MM.1S (cell line): ENCODE measurements around the gene PON2.

Experiments used
- EZH2 ChIP-seq: fragments of 300-600 bp; sonication (generic); optimal IDR thresholded peaks from 2 replicates; pipeline ENCODE3; 2017; ENCODE audit warnings: low read depth, mild to moderate bottlenecking, antibody characterized with exemption, low read length, mixed read lengths
- EZH2phosphoT487 ChIP-seq: fragments of 300-600 bp; sonication (generic); IDR thresholded peaks from 2 replicates; pipeline ENCODE4 v1.6.1; 2018; ENCODE audit warnings: antibody characterized with exemption, low read length
- TF ChIP-seq, protein P1 (sequence below): fragments of 300-600 bp; sonication (generic); IDR thresholded peaks from 2 replicates; pipeline ENCODE4 v1.5.1; 2016; ENCODE audit warnings: antibody characterized with exemption, low read length, mixed read lengths

DNA sequence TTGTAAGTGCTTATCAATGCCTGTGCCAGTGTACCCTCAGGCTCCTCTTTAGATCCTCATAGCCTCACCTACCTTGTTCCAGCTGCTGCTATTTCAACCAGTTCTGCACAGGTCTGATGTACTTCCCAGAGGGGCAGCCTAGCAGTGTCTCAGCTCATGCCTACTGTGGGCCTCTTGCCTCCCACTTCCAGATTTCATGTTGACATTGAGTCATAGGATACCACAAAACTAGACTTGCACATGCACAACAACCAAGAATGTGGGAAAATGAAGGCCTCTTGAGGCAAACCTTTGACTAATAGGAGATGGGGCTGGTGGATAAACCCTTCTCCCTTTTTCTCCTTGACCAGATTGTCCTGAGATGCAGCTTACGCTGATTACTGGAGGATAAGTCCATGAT, 69.7 kb downstream of the PON2 start:
- TF ChIP-seq EZH2phosphoT487 (no peak), EZH2 (no peak)
- TF ChIP-seq, protein P1, sequence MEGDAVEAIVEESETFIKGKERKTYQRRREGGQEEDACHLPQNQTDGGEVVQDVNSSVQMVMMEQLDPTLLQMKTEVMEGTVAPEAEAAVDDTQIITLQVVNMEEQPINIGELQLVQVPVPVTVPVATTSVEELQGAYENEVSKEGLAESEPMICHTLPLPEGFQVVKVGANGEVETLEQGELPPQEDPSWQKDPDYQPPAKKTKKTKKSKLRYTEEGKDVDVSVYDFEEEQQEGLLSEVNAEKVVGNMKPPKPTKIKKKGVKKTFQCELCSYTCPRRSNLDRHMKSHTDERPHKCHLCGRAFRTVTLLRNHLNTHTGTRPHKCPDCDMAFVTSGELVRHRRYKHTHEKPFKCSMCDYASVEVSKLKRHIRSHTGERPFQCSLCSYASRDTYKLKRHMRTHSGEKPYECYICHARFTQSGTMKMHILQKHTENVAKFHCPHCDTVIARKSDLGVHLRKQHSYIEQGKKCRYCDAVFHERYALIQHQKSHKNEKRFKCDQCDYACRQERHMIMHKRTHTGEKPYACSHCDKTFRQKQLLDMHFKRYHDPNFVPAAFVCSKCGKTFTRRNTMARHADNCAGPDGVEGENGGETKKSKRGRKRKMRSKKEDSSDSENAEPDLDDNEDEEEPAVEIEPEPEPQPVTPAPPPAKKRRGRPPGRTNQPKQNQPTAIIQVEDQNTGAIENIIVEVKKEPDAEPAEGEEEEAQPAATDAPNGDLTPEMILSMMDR: no peak
